ENCODE data around the gene UBA5.

UBA5 gene

DNA sequence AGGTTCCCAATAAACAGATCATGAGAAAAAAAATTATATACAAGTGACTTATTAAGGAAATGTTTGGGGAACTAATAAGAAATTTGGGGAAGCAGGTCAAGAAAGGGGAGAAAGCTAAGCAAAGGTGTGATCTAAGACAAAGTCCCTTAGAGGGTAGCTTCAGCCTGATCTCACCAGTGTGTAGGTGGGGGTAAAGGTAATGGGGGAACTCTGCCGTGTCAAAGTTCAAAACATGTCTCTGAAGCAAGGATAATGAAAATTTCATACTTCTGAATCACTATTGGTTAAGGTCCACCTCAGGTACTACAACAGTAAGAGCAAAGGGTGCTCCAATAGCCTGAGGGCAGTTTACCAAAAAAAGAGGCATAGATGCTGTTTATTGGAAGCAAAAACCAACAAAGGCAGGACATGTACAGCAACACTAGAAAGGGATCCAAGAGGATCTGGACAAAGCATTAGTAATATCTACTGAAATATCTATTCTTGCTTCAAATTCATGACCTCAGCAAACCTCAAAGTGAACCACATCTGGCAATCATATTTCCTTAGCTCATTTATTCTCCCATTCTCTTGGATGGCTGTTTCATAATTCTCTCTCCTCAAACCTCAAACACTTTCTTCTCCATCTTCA is 7.4 kb upstream of the UBA5 start:
- no peak overlapping the region for H3K4me3 ChIP-seq (ENCODE audit: low read depth, low read length)
- no peak for TF ChIP-seq CTCF (IDR thresholded peaks at IDR 0.05; ENCODE audit: low read depth, low read length)

DNA sequence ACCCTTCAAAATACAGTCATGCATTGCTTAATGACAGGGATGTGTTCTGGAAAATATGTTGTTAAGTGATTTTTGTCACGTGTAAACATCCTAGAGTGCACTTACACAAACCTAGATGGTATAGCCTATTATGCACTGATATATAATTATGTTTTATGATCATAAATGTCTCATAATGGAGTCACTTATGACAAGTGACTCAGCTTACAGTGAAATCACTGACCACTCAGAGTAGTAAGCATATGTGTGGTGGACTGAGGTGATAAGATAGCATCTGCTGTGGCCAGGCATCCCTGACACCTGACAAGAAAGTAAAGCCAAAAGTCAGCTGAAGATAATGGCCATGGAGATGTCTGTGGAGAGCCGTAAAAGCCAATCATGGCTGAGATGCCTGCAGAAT is 5.9 kb upstream of the UBA5 start:
- H3K4me3 ChIP-seq (ENCODE audit: low read depth, low read length) = no peak overlapping the region
- TF ChIP-seq CTCF (IDR thresholded peaks at IDR 0.05; ENCODE audit: low read depth, low read length) = no peak

DNA sequence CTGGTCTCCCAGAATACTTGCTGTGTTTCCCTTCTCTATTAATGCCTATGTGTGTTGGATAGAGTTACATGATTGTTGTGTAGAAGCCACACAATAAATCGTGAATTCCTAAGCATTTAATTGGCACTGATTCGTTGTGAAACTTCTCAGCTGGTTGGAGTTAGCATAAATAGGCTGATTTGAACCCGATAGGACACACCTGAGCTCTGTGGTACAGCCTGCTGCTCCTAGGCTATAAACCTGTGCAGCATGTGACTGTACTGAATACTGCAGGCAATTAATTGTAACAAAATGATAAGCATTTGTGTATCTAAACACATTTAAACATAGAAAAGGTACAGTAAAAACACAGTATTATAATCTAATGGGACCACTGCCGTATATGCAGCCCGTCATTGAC is 5.4 kb upstream of the UBA5 start:
- TF ChIP-seq CTCF (IDR thresholded peaks at IDR 0.05; ENCODE audit: low read depth, low read length) = no peak
- H3K4me3 ChIP-seq (ENCODE audit: low read depth, low read length) = no peak overlapping the region

DNA sequence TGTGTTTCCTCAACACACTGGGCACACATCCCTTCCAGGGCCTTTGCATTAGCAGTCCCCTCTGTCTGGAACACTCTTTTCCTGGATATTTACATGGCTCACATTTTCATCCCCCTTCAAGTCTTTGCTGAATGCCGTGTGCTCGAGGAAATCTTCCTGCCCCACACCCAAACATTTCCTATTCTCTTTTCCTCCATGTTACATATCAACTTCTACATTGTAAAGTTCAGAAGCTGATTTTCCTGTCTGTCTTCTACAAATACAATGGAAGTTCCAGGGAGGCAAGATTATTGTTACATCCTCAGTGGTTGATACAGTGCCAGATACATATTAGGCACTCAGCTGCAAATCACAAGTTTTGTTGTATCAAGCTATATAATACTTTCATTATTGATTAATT is 4.7 kb upstream of the UBA5 start:
- H3K4me3 ChIP-seq (ENCODE audit: low read depth, low read length) = no peak overlapping the region
- no peak for TF ChIP-seq CTCF (IDR thresholded peaks at IDR 0.05; ENCODE audit: low read depth, low read length)

DNA sequence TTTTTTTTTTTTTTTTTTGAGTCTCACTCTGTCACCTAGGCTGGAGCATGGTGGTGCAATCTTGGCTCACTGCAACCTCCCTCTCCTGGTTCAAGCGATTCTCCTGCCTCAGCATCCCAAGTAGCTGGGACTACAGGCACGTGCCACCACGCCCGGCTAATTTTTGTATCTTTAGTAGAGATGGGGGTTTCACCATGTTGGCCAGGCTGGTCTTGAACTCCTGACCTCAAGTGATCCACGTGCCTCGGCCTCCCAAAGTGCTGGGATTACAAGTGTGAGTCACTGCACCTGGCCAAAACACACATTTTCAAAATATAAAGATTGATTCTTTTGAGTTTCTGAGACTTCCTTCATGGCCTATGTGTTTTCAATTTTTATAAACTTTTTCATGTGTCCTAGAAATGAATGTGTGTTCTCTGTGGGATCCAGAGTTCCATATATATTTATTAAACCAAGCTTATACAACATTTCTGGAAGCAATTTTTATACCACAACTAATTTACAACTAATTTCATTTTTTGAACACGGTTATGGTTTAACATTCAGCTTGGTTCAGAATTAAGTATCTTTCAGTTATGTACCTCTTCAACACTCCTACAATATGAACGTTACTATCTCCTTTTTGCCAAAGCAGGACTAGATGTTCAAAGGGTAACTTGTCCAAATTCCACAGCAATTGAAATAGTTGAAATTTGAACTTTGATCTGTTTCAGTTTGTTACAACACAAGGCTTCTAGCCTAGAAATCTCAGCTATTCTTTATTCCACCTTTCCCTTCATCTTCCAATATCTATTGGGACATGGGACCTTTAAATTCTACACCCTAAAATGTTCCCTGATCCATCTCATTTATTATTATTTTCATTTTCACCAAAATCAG is 2.0 kb upstream of the UBA5 start:
- H3K4me3 ChIP-seq (ENCODE audit: low read depth, low read length) = peak overlapping the region; percentile 75
- TF ChIP-seq CTCF (IDR thresholded peaks at IDR 0.05; ENCODE audit: low read depth, low read length) = no peak

DNA sequence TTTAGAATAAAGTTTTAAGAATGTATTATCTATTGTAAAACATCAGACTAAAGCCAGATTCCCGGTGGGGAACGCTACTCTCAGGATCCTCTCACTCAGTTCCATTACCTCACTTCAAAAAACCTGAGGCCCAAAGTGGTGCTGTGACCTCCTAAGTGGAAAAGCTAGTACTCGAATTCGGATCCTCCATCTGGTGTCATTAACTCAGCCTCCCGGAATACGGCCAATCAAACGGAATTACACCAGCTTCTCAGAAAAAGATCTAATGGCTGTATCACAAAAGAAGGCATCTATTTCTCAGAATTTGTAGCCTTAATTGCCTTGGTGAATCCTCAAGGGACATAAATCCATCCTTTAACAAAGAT is 1.1 kb upstream of the UBA5 start:
- peak overlapping the region; percentile 75 for H3K4me3 ChIP-seq (ENCODE audit: low read depth, low read length)
- no peak for TF ChIP-seq CTCF (IDR thresholded peaks at IDR 0.05; ENCODE audit: low read depth, low read length)

DNA sequence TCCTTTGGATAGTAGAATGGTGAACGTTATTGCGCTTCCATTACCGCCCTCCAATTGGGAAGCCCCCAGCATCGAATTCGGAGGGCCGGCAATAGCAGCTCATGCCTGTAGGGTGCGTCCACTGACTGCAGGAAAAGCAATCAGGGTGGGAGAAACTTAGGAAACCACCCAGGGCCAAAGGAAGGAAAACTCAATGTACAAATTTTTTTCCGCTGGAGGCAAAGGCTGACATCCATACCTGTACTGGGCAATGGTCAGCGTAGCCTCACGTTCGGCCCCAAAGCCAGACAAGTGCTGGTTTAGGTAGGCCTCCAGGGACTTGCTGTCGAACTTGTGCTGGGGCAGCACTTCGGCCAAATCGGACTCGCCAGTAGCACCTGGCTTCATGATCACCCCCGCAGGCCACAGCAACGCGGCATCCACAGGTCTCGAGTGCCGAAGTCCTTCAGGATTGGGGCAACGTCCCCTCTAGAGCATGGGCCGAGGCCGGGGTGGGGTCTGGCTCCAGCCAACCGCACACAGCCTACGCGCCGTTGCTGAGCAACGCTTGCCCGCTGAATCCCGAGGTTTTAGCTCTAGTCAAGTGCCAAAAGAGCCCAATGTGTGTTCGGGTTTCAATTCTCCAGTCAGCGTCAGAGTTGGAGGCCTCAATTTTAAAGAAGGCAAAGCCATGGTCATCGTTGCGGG is 621 bp upstream of the UBA5 start, which contains the start of gene ACAD11:
Gene ACAD11 (minus strand): TSS at position 445 of the 687 bp plus-strand sequence. CDS start 58 bp downstream, at position 387.
- TF ChIP-seq CTCF (IDR thresholded peaks at IDR 0.05; ENCODE audit: low read depth, low read length) = peak; percentile 61
- H3K4me3 ChIP-seq (ENCODE audit: low read depth, low read length) = peak within 1 kb of the TSS; percentile 75
